Measurements from ENCODE around the gene BABAM2.
"Not testable (repeated sequence)": the region's sequence is repeated elsewhere in the genome, so short reads cannot be mapped to it uniquely, and the experiment has no call there.

BABAM2 gene

DNA sequence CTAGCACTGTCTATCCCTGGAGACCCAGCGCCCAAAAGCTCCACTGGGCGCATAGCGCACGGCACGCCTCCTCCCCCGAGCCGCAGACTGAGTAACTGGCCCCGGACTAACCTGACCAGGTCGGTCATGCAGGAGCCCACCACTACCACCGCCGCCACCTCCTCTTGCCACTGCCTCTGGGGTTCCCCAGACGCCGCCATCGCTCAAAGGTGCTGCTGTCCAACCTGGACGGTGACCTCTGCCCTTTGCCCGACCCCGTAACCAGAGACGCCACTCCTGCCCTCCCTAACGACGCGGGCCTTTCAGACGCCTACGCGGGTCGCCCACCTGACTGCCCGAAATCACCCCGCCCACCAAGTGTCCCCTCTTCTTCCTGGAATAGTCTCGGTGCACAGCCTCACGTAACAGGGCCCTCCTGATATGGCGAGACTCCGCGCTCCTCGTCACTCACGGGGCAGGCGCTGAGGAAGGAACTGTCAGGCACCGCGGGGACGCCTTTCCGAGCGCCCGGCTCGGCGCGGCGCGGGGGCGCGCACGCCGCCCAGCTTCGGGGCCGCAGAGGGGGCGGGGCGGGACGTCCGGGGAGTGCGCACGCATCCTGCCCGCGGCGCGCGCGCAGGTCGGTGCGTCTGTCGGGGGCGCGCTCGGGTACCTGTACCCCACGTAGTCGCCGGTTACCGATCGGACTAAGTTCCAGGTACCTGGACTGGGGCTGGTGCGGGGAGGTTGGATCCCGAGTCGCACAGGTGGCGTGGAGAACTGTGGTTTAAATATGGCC is at the start of gene BABAM2, which contains the start of gene RBKS:
Gene BABAM2 (plus strand): TSS at position 584 of the 778 bp plus-strand sequence. CDS start 3,828 bp downstream, outside the sequence.
Gene RBKS (minus strand): TSS at position 242 of the 778 bp plus-strand sequence. CDS start 42 bp downstream, at position 200.
- in situ Hi-C loops (cut with HindIII; ENCODE audit: low sequenced_read_pairs): no loop called here

DNA sequence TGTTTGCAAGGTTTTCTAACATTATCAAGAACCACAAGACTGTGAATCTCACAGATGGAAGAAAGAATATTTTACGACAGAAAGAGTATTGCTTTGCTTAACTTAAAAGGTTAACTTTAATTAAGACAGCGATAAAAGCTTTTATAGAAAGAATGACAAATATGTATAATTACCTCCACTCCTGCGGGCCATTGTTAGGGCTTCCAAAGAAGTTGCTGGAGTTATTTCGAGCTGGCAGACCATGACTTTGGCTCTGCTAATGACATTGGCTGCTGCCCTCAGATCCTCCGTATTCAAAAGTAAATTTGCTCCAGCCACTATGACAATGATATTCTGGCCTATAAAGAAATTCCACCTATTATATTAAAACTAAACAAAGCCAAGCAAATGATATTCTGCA is 47.6 kb upstream of the BABAM2 start:
- in situ Hi-C loops (cut with HindIII; ENCODE audit: low sequenced_read_pairs): no loop called here

DNA sequence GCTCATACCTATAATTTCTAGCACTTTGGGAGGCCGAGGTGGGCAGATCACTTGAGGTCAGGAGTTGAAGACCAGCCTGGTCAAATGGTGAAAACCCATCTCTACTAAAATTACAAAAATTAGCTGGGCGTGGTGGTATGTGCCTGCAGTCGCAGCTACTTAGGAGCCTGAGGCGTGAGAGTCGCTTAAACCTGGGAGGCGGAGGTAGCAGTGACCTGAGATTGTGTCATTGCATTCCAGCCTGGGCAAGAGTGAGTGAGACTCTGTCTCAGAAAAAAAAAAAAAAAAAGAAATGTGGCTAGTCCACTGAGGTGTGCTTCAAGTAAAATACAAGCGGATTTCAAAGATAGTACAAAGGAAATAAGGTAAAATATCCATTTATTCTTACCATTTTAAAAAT is 46.5 kb upstream of the BABAM2 start:
- in situ Hi-C loops (cut with HindIII; ENCODE audit: low sequenced_read_pairs): no loop called here

DNA sequence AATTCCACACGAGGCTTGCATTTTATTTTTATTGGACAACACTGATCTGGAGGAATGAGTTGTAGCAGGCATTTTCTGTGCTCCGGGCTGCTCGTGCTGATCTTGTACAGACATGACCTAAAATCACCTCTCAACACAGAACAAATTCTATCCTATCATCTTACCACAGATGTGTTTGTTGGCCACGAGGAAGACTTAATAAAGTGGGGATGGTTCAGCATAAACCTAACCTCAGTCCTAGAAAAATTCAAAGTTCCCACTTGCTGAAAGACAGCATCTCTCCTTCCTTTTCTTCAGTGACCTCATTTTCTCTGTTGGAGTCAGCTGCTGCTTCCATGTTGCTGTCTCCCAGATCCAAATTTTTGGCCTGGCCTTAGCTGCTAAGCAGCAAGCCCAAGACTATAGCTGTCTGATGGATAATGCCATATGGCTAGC is 45.7 kb upstream of the BABAM2 start:
- in situ Hi-C loops (cut with HindIII; ENCODE audit: low sequenced_read_pairs): no loop called here

GRCh38 chr2:27847333-27847732 is 43.2 kb upstream of the BABAM2 start:
- in situ Hi-C loops (cut with HindIII; ENCODE audit: low sequenced_read_pairs): no loop called here

- in situ Hi-C loops (cut with HindIII; ENCODE audit: low sequenced_read_pairs): no loop called here
Measured at GRCh38 chr2:27849558-27850205, 40.8 kb upstream of the BABAM2 start.

GRCh38 chr2:27852691-27853090 is 37.8 kb upstream of the BABAM2 start:
- in situ Hi-C loops (cut with HindIII; ENCODE audit: low sequenced_read_pairs): no loop called here

DNA sequence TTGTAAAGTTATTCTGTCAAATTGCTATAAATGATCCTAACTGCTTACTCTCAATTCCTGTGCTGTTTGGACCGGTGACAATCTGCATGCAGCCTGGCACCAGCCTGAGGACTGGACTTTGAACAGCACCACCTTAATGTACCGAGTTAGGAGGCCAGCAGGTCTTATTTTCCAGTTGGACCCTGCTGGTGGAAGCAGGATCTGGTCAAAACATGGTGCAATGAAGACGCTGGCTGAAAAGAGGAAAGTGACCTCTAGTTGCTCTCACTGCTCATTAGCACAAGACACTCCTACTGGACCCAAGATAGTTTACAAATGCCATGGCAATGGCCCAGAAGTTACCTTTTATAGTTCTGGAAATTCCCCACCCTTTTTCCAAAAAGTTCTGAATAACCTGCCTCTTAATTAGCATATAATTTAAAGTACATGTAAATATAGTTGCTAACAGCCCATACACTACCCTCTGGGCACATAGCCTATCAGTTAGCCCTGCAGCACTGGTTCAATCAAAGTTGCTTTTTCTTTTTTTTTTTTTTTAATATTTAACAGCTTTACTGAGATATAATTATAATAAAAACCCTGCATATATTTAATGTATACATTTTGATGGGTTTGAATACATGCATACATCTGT is 36.2 kb upstream of the BABAM2 start:
- in situ Hi-C loops (cut with HindIII; ENCODE audit: low sequenced_read_pairs): no loop called here

GRCh38 chr2:27855476-27855875 is 35.1 kb upstream of the BABAM2 start:
- in situ Hi-C loops (cut with HindIII; ENCODE audit: low sequenced_read_pairs): no loop called here

GRCh38 chr2:27856386-27856785 is 34.1 kb upstream of the BABAM2 start:
- in situ Hi-C loops (cut with HindIII; ENCODE audit: low sequenced_read_pairs): no loop called here

- in situ Hi-C loops (cut with HindIII; ENCODE audit: low sequenced_read_pairs): no loop called here
Measured at GRCh38 chr2:27856956-27857355, 33.6 kb upstream of the BABAM2 start.

GRCh38 chr2:27857417-27858172 is 32.9 kb upstream of the BABAM2 start:
- in situ Hi-C loops (cut with HindIII; ENCODE audit: low sequenced_read_pairs): no loop called here

DNA sequence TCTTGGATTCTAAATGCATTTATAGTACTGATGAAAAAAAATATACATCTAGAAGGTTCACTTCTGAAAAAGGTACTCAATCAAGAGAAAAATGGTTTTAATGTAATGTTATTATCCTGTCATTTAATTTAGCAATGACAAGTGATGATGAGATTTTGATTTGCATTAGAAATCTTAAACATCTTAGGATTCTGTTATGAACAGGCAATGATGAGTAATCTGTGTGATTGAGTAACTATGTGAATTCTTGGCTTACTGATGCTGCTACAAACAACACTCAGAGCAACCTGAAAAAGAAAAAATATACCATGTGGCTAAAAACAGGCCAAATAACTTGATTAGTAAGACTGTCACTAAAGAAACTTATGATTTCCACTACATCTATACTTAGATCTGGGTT is 30.4 kb upstream of the BABAM2 start:
- in situ Hi-C loops (cut with HindIII; ENCODE audit: low sequenced_read_pairs): no loop called here

GRCh38 chr2:27863146-27863545 is 27.4 kb upstream of the BABAM2 start:
- in situ Hi-C loops (cut with HindIII; ENCODE audit: low sequenced_read_pairs): no loop called here

DNA sequence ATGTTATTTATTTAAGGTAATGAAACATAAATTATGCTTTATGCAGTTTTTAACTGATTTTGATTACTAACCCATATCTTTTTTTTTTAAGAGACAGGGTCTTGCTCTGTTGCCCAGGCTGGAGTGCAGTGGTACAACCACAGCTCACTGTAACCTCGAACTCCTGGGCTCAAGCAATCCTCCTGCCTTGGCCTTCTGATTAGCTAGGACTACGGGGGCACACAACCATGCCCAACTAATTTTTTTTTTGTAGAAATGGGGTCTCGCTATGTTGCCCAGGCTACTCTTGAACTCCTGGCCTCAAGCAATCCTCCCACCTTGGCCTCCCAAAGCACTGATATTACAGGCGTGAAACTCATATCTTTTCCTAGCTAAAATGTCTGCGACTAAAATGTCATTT is 26.6 kb upstream of the BABAM2 start:
- in situ Hi-C loops (cut with HindIII; ENCODE audit: low sequenced_read_pairs): not testable (repeated sequence)

GRCh38 chr2:27866237-27866636 is 24.3 kb upstream of the BABAM2 start:
- in situ Hi-C loops (cut with HindIII; ENCODE audit: low sequenced_read_pairs): no loop called here

DNA sequence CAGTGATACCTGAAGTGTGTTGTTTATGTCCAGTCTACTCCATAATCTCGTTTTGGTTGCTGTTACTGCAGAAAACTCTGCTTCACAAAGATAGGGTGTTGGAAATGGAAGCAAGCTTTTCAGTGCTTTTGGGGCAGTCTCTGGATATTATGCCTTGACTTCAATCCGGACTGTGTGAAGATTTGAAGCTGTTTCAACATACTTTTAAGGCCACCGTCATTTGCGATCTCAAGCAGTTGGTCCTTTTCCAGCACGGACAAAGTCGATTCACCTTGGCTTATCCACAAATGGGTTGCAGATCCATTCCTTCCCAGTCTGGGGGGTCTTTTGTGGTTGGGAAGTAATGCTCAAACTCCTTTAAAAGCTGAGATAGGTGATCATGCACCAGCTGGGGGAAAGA is 20.8 kb upstream of the BABAM2 start:
- in situ Hi-C loops (cut with HindIII; ENCODE audit: low sequenced_read_pairs): no loop called here

- in situ Hi-C loops (cut with HindIII; ENCODE audit: low sequenced_read_pairs): no loop called here
Measured at GRCh38 chr2:27870724-27871123, 19.8 kb upstream of the BABAM2 start.

DNA sequence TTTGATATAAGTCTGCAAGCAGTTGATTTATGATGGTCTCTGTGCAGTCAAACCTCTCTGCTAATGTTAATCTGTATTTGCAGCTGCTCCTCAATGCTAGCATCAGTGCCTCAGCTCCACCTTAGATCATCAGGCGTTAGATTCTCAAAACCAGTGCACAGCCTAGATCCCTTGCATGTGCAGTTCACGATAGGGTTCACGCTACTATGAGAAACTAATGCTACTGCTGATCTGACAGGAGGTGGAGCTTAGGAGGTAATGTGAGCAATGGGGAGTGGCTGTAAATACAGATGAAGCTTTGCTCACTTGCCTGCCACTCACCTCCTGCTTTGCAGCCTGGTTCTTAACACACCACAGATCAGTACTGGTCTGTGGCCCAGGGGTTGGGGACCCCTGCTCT is 18.7 kb upstream of the BABAM2 start:
- in situ Hi-C loops (cut with HindIII; ENCODE audit: low sequenced_read_pairs): no loop called here

- in situ Hi-C loops (cut with HindIII; ENCODE audit: low sequenced_read_pairs): no loop called here
Measured at GRCh38 chr2:27873091-27873490, 17.4 kb upstream of the BABAM2 start.
